ENCODE measurements around the gene SLF2. TPM values are rescaled to one million over a fixed set of nuclear protein-coding genes. Genes with fewer than 3 reads are reported as not detected.

The SLF2 gene
- total and polyA plus RNA-seq, 2 of the 13 experiments (the other 11 are each of a cell fraction or from before 2014, with no cell fraction given), result 12.2 to 48.1 TPM

GRCh38 chr10:100883312-100883821, 29.4 kb upstream of the SLF2 start:
- H3K4me3 ChIP-seq (replicated peaks in 1 of 3; ENCODE audit: insufficient read depth in 1 of 3, low read depth in 2 of 3, low read length in 3 of 3), result no peak overlapping the region
- peaks cover 78% of the 10 kb centered on the region for H3K4me1 ChIP-seq (ENCODE audit: insufficient read depth, low read length)
- H3K9ac ChIP-seq (ENCODE audit: insufficient read depth, low read depth, low read length), result no peak overlapping the region
- POLR2A ChIA-PET, result interaction anchor here (4.1 kb wide), 1 partner anchor 29 kb away, joined by 34 read pairs; the partner anchor contains the start of gene SLF2
- H3K27me3 ChIP-seq (ENCODE audit: control insufficient read depth in 1 of 2, insufficient read depth in 2 of 2, low read length in 2 of 2), result no peaks in the 10 kb centered on the region
- no peaks in the 10 kb centered on the region for H3K36me3 ChIP-seq (replicated peaks in 1 of 2; ENCODE audit: control insufficient read depth in 1 of 2, insufficient read depth in 2 of 2, low read length in 2 of 2)
- no TSS peak for BruUV-seq (replicated peaks)
- no peak overlapping the region for H2AFZ ChIP-seq (ENCODE audit: low read length)
- CTCF ChIA-PET (ENCODE audit: low intra/inter-chr PET ratio, low total read pairs), result no interaction called here
- no peaks in the 10 kb centered on the region for H3K79me2 ChIP-seq (ENCODE audit: insufficient read depth, low read length)
- H4K20me1 ChIP-seq (ENCODE audit: insufficient read depth, low read length), result no peaks in the 10 kb centered on the region
- 0 out of 2 replicates have a peak overlapping the region, but pooled peaks have one; percentile 16 for H3K4me2 ChIP-seq (ENCODE audit: low read depth, low read length)
- FAIRE-seq (no peak), ATAC-seq (no peak), DNase-seq (ENCODE audit: low spot score) (no peak)
- intact Hi-C loops (cut with micrococcal nuclease; ENCODE audit: unreplicated experiment), result no loop called here
- no peaks in the 10 kb centered on the region for H3K9me3 ChIP-seq (ENCODE audit: low read length)
- WGBS (ENCODE audit: low lambda C conversion rate), result 47% methylated on average over 11 of the region's 14 CpGs
- in situ Hi-C loops (cut with HindIII; ENCODE audit: extremely low pct_ligation_motif_present, low pct_unique_long_range_greater_than_20kb), result loop anchor here (25.0 kb wide), 1 partner anchor 546 kb away; the partner anchor contains the start of genes PKD2L1 and SCD
- H3K27ac ChIP-seq (ENCODE audit: extremely low read length, insufficient read depth, low read length), result peak overlapping the region; percentile 39
- TF ChIP-seq NCOA2 (CRISPR knock-in tag; IDR thresholded peaks at IDR 0.05) (peak; percentile 51), ATAD3A (CRISPR knock-in tag; IDR thresholded peaks at IDR 0.05) (no peak), RXRB (CRISPR knock-in tag; IDR thresholded peaks at IDR 0.05; ENCODE audit: borderline replicate concordance) (peak; percentile 18; the same call in 1 of the 2 replicates), ZBTB7A (CRISPR knock-in tag; IDR thresholded peaks at IDR 0.05) (no peak), MBNL3 (CRISPR knock-in tag; conservative IDR thresholded peaks at IDR 0.05) (no peak), FOXJ3 (CRISPR knock-in tag; IDR thresholded peaks at IDR 0.05; ENCODE audit: borderline replicate concordance) (0 out of 2 replicates have a peak, but pooled peaks have one; percentile 10), PATZ1 (CRISPR knock-in tag; IDR thresholded peaks at IDR 0.05) (0 out of 2 replicates have a peak, but pooled peaks have one; percentile 25), ZNF281 (CRISPR knock-in tag; IDR thresholded peaks at IDR 0.05; ENCODE audit: borderline replicate concordance) (no peak), ATM (IDR thresholded peaks at IDR 0.05; ENCODE audit: borderline replicate concordance) (no peak), ONECUT2 (CRISPR knock-in tag; IDR thresholded peaks at IDR 0.05) (no peak), YEATS2 (CRISPR knock-in tag; IDR thresholded peaks at IDR 0.05; ENCODE audit: borderline replicate concordance) (no peak), SYNCRIP (IDR thresholded peaks at IDR 0.05; ENCODE audit: insufficient read depth, low read depth, low read length) (no peak), SMARCE1 (IDR thresholded peaks at IDR 0.05; ENCODE audit: borderline replicate concordance) (no peak), ZNF350 (CRISPR knock-in tag; IDR thresholded peaks at IDR 0.05; ENCODE audit: borderline replicate concordance, low read depth) (0 out of 2 replicates have a peak, but pooled peaks have one; percentile 31), HNF1A (IDR thresholded peaks at IDR 0.05; ENCODE audit: low read depth) (no peak), HNF1A (CRISPR knock-in tag; IDR thresholded peaks at IDR 0.05; ENCODE audit: borderline replicate concordance) (0 out of 2 replicates have a peak, but pooled peaks have one; percentile 33)

All from HepG2 (cell line).